Activated CD8-positive, alpha-beta T cell treated with anti-CD3 and anti-CD28 coated beads for 36 hours (primary cell): ENCODE results near the gene SLC1A1. TPM values are rescaled to one million over a fixed set of nuclear protein-coding genes. Genes with fewer than 3 reads are reported as not detected.

Source experiments
- ATAC-seq: fragments of 200-7000 bp; cut with Tn5 transposase; one replicate; pipeline ENCODE4 v1.10.0; 2021; ENCODE audit warnings: mild to moderate bottlenecking, moderate library complexity
- CTCF ChIA-PET: fragments of 350-600 bp; sonication (Branson Sonifier 250); formaldehyde crosslinking; loops from one replicate; lab custom pipeline; 2021; ENCODE audit warnings: antibody characterized with exemption; lab: Charles Lee
- POLR2A ChIA-PET: fragments of 350-600 bp; sonication (Branson Sonifier 250); formaldehyde crosslinking; loops from one replicate; lab custom pipeline; 2021; ENCODE audit warnings: antibody characterized with exemption; lab: Charles Lee
- DNase-seq: peaks from one replicate; pipeline ENCODE4 v3.0.0-alpha.2; 2020
- H3K27ac Mint-ChIP-seq: one replicate; pipeline ENCODE4 v1.8.0; 2021; ENCODE audit warnings: mild to moderate bottlenecking, mixed read lengths
- H3K27me3 Mint-ChIP-seq: one replicate; pipeline ENCODE4 v1.8.0; 2021; ENCODE audit warnings: mixed read lengths
- H3K36me3 Mint-ChIP-seq: one replicate; pipeline ENCODE4 v1.8.0; 2021; ENCODE audit warnings: low read depth, mixed read lengths
- H3K4me1 Mint-ChIP-seq: one replicate; pipeline ENCODE4 v1.8.0; 2021; ENCODE audit warnings: low read depth, mixed read lengths
- H3K4me3 Mint-ChIP-seq: one replicate; pipeline ENCODE4 v1.8.0; 2021; ENCODE audit warnings: mild to moderate bottlenecking, moderate library complexity, mixed read lengths
- H3K9me3 Mint-ChIP-seq: one replicate; pipeline ENCODE4 v1.8.0; 2021; ENCODE audit warnings: mixed read lengths
- intact Hi-C: fragments of 100-400 bp; cut with micrococcal nuclease; formaldehyde crosslinking; loops from one replicate; pipeline ENCODE4 v1.10.0; 2022
- total RNA-seq, 2 experiments: library from RNA; stranded (reverse); gene quantifications; one replicate each; pipeline ENCODE4 v1.2.3, GENCODE V29; 2021
- TF ChIP-seq, protein P1 (sequence below): fragments of 200-600 bp; IDR thresholded peaks from one replicate; pipeline ENCODE4 v1.8.0; 2022; ENCODE audit warnings: antibody characterized with exemption, mild to moderate bottlenecking

Gene SLC1A1
- total RNA-seq, 2 experiments from 2014 or later = 0.09 to 0.29 TPM

DNA sequence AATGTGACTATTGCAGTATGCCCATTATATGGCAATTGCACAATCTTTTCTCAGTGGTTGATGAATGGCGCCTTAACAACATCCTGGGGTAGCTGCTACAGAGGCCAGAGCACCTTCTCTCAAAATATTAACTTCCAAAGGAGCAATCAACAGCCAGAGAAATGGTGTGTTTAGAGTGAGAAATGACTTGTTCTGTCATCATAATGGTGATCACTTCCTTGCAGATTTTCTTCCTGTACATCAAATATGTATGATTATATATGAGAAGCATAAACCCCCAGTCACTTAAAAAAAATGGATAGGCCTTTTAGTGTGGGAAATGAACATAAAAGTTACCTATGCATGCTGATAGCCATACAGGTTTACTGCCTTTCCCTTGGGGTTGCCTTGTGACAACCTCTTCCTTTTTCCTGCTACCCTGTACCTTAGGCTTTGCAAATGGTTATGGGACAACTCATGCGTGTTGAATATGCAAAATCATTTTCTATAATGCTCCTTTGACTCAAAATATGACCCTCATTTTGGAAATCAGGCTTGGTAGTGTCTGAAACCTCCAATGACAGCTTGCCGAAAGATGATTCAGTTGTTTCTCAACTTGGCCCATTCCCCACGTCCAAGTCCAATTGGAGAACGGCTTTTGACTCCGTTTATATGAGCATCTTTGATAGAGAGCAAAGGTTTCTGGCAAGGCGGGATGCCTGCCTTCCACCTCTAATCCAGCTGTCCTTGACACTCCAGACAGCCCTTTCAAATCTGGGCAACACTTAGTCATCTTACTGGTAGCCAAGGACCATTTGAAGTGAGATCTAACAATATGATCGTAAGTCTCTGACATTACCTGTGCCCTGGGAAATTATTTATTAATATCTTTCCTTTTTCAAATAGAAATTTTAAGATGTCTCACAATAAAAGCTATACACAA, 69.3 kb downstream of the SLC1A1 start:
- no peak for DNase-seq
- POLR2A ChIA-PET = no interaction called here
- no peak overlapping the region for H3K27ac Mint-ChIP-seq
- peaks cover 20% of the 10 kb centered on the region for H3K4me1 Mint-ChIP-seq
- H3K27me3 Mint-ChIP-seq = no peaks in the 10 kb centered on the region
- no peak overlapping the region for H3K4me3 Mint-ChIP-seq
- H3K36me3 Mint-ChIP-seq = no peaks in the 10 kb centered on the region
- CTCF ChIA-PET = no interaction called here
- no peak for ATAC-seq
- intact Hi-C loops = no loop called here
- no peaks in the 10 kb centered on the region for H3K9me3 Mint-ChIP-seq
- TF ChIP-seq, protein P1, sequence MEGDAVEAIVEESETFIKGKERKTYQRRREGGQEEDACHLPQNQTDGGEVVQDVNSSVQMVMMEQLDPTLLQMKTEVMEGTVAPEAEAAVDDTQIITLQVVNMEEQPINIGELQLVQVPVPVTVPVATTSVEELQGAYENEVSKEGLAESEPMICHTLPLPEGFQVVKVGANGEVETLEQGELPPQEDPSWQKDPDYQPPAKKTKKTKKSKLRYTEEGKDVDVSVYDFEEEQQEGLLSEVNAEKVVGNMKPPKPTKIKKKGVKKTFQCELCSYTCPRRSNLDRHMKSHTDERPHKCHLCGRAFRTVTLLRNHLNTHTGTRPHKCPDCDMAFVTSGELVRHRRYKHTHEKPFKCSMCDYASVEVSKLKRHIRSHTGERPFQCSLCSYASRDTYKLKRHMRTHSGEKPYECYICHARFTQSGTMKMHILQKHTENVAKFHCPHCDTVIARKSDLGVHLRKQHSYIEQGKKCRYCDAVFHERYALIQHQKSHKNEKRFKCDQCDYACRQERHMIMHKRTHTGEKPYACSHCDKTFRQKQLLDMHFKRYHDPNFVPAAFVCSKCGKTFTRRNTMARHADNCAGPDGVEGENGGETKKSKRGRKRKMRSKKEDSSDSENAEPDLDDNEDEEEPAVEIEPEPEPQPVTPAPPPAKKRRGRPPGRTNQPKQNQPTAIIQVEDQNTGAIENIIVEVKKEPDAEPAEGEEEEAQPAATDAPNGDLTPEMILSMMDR = no peak

DNA sequence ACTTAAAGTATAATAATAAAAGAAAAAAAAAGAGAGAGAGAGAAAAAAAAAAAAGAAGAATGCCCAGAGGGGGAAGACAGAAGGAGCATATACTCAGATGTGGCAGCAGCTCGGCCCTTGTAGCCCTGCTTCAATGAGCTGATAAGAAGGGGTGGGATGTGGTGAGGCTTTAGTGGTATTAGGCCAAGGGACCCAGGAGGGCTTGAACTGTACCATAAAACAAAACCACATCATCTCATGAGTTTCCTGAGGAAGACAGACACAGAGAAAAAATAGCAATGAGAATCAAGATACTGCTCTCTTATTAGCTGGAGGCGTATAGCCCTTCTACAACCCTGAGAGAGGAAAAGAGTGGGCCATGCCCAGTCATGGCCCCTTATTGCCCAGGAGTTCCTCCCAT, 72.8 kb downstream of the SLC1A1 start:
- H3K36me3 Mint-ChIP-seq = no peaks in the 10 kb centered on the region
- H3K4me3 Mint-ChIP-seq = no peak overlapping the region
- DNase-seq (no peak), ATAC-seq (no peak)
- intact Hi-C loops = no loop called here
- no peak overlapping the region for H3K27ac Mint-ChIP-seq
- ChIA-PET POLR2A (no interaction called here), CTCF (no interaction called here)
- H3K9me3 Mint-ChIP-seq = no peaks in the 10 kb centered on the region
- peaks cover 14% of the 10 kb centered on the region for H3K4me1 Mint-ChIP-seq
- H3K27me3 Mint-ChIP-seq = no peaks in the 10 kb centered on the region
- TF ChIP-seq, protein P1 = no peak

DNA sequence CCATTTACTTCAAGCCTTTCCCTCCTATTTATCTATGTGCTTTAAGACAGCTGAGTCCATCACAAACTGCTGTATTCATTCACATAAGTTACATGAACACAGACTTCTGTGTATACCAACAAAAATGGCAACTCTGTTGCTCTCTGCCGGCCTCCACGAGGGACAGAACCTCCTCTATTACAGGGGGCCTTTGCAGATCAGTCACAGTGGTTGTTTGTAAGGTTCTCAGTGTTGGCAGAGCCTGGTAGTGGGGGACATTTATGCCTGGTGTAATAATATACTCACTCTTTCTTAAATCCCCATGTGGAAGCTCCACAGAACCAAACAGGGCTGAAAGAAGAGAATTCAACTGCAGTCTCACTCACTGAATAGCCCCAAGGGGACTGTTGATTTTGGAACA, 76.5 kb downstream of the SLC1A1 start:
- H3K27ac Mint-ChIP-seq = no peak overlapping the region
- DNase-seq = no peak
- intact Hi-C loops = no loop called here
- no peaks in the 10 kb centered on the region for H3K9me3 Mint-ChIP-seq
- ChIA-PET CTCF (no interaction called here), POLR2A (no interaction called here)
- H3K4me1 Mint-ChIP-seq = peaks cover 14% of the 10 kb centered on the region
- no peak for ATAC-seq
- H3K36me3 Mint-ChIP-seq = no peaks in the 10 kb centered on the region
- H3K27me3 Mint-ChIP-seq = no peaks in the 10 kb centered on the region
- H3K4me3 Mint-ChIP-seq = no peak overlapping the region
- TF ChIP-seq, protein P1 = no peak

DNA sequence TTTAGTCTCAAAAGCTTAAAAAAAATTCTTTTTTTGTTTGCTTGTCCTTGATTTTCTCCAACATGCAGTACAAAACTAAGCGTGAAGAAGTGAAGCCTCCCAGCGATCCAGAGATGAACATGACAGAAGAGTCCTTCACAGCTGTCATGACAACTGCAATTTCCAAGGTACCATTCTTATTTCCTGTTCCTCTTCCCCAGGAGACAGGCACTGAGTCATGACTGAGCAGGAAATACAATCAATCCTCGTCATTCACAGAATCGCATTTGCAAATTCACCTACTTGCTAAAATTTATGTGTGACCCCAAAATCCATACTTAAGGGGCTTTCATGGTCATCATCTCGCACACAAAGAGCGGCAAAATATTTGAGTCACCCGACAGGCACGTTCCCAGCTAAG, 77.3 kb downstream of the SLC1A1 start:
- Mint-ChIP-seq H3K36me3 (no peaks in the 10 kb centered on the region), H3K27me3 (no peaks in the 10 kb centered on the region), H3K27ac (no peak overlapping the region), H3K4me3 (no peak overlapping the region), H3K9me3 (no peaks in the 10 kb centered on the region), H3K4me1 (peaks cover 21% of the 10 kb centered on the region)
- ATAC-seq (no peak), DNase-seq (no peak)
- intact Hi-C loops = no loop called here
- TF ChIP-seq, protein P1 = no peak
- CTCF ChIA-PET = no interaction called here
- POLR2A ChIA-PET = no interaction called here

DNA sequence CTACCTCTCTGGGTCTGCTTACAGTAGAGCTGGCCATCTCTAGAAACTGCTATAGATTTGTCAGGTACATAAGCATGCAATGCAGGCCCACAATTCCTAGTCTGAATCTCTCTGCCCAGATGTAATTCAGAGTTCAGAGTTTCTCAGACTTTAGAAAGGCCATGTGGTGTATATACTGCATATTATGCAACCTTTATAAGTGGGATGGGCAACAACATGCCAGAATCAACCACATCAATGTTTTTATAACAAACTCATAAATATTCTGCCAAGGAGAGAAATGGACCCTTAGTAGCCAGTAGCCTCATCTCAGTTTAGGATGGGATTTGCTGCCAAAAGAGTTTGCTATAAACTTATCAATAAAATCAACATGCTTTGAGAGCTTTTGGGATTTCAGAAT, 78.8 kb downstream of the SLC1A1 start:
- H3K27ac Mint-ChIP-seq = no peak overlapping the region
- CTCF ChIA-PET = no interaction called here
- no peaks in the 10 kb centered on the region for H3K9me3 Mint-ChIP-seq
- POLR2A ChIA-PET = interaction anchor here (1.0 kb wide), 1 partner anchor 23 kb away, joined by 3 read pairs; no protein-coding TSS in a partner anchor
- ATAC-seq (no peak), DNase-seq (no peak)
- TF ChIP-seq, protein P1 = no peak
- H3K36me3 Mint-ChIP-seq = no peaks in the 10 kb centered on the region
- peaks cover 20% of the 10 kb centered on the region for H3K4me1 Mint-ChIP-seq
- no peak overlapping the region for H3K4me3 Mint-ChIP-seq
- no peaks in the 10 kb centered on the region for H3K27me3 Mint-ChIP-seq
- intact Hi-C loops = no loop called here
